ENCODE data around the gene MYPOP. TPM values are rescaled to one million over a fixed set of nuclear protein-coding genes. Genes with fewer than 3 reads are reported as not detected.
A peak's percentile ranks its signal among the peaks of the same experiment; 100 is the strongest.

The MYPOP gene
- total and polyA plus RNA-seq, 9 of the 15 experiments (the other 6 are each of a cell fraction or from before 2014, with no cell fraction given), result 0.32 to 7.6 (median 1.6) TPM

GRCh38 chr19:45899919-45900589 lies 2.4 kb downstream of the MYPOP start:
- POLR2A ChIA-PET, result interaction anchor here (1.7 kb wide), 1 partner anchor 12 kb away, joined by 4 read pairs; no protein-coding TSS in a partner anchor
- FAIRE-seq (no peak), ATAC-seq (no peak), DNase-seq (ENCODE audit: extremely low read depth in 1 of 4, low spot score in 3 of 4) (no peak)
- 93% methylated on average over 4 of the region's 4 CpGs for WGBS (ENCODE audit: insufficient coverage, low coverage, missing lambda C conversion rate)
- intact Hi-C loops (cut with micrococcal nuclease) (no loop called here), in situ Hi-C loops (cut with MboI) (no loop called here)
- H3K79me2 ChIP-seq (ENCODE audit: control insufficient read depth, insufficient read depth, low read length), result peaks cover 20% of the 10 kb centered on the region
- CTCF ChIA-PET (ENCODE audit: low intra/inter-chr PET ratio), result no interaction called here
- H3K4me1 ChIP-seq (replicated peaks in 1 of 2; ENCODE audit: control insufficient read depth in 2 of 2, insufficient read depth in 2 of 2, low read length in 2 of 2), result peaks cover 6 to 25% of the 10 kb centered on the region in 2 experiments; a peak in 4 of 5 replicates
- TSS peak; percentile 64 for BruUV-seq (replicated peaks)
- H3K4me3 ChIP-seq, result no peak overlapping the region
- no peak overlapping the region for H2AFZ ChIP-seq (ENCODE audit: low read depth, low read length)
- no peak overlapping the region for H3K4me2 ChIP-seq (ENCODE audit: insufficient read depth, low read length)
- TF ChIP-seq ZZZ3 (IDR thresholded peaks at IDR 0.05) (no peak), ZNF740 (CRISPR knock-in tag; IDR thresholded peaks at IDR 0.05) (peak; percentile 80; the same call in 1 of the 2 replicates), ZNF740 (tag; IDR thresholded peaks at IDR 0.05) (peak in 1 of 2 experiments; percentile 54; a peak in 1 of 4 replicates), POLR3A (IDR thresholded peaks at IDR 0.05; ENCODE audit: borderline replicate concordance, extremely low read depth, insufficient read depth, insufficient read length) (no peak), ZFP36 (IDR thresholded peaks at IDR 0.05; ENCODE audit: low read depth, low read length, partially characterized antibody) (peak; percentile 96), SMARCA5 (IDR thresholded peaks at IDR 0.05) (peak; percentile 91), SIN3A (IDR thresholded peaks at IDR 0.05; ENCODE audit: borderline replicate concordance in 2 of 2, control insufficient read depth in 1 of 2, low read depth in 2 of 2, low read length in 2 of 2) (no peak), KDM1A (IDR thresholded peaks at IDR 0.05) (peak; percentile 84 to 87), ZFX (CRISPR knock-in tag; IDR thresholded peaks at IDR 0.05) (no peak), ARNT (IDR thresholded peaks at IDR 0.05) (no peak), BCOR (IDR thresholded peaks at IDR 0.05) (peak; percentile 96), RBM25 (IDR thresholded peaks at IDR 0.05; ENCODE audit: low read depth, low read length, severe bottlenecking) (peak; percentile 99), CBX3 (IDR thresholded peaks at IDR 0.05; ENCODE audit: borderline replicate concordance in 1 of 2, low read length in 2 of 2) (peak in 1 of 2 experiments; percentile 19; a peak in 2 of 3 replicates), PTBP1 (IDR thresholded peaks at IDR 0.05; ENCODE audit: low read depth, low read length) (peak; percentile 57; the same call in 1 of the 2 replicates), HDAC2 (IDR thresholded peaks at IDR 0.05) (peak; percentile 54; the same call in 1 of the 2 replicates), EP400 (IDR thresholded peaks at IDR 0.05) (no peak), ZC3H8 (IDR thresholded peaks at IDR 0.05) (no peak), ADNP (tag; IDR thresholded peaks at IDR 0.05) (peak; percentile 43; the same call in 1 of the 2 replicates), SMARCC2 (IDR thresholded peaks at IDR 0.05; ENCODE audit: low read depth) (no peak), BRD9 (IDR thresholded peaks at IDR 0.05; ENCODE audit: low read depth, partially characterized antibody) (peak; percentile 52)
- H3K27me3 ChIP-seq (ENCODE audit: control insufficient read depth in 2 of 2, insufficient read depth in 2 of 2, low read length in 2 of 2), result no peaks in the 10 kb centered on the region
- H3K36me3 ChIP-seq (ENCODE audit: control insufficient read depth, insufficient read depth, low read length), result peaks cover 32% of the 10 kb centered on the region
- H3K27ac ChIP-seq (ENCODE audit: extremely low read depth, low read depth, low read length), result no peak overlapping the region
- no peaks in the 10 kb centered on the region for H4K20me1 ChIP-seq (replicated peaks; ENCODE audit: control insufficient read depth, insufficient read depth, low read length)
- H3K9me1 ChIP-seq (ENCODE audit: control insufficient read depth, insufficient read depth, low read length), result no peaks in the 10 kb centered on the region
- H3K9me3 ChIP-seq (replicated peaks; ENCODE audit: control insufficient read depth, insufficient read depth, low read depth, low read length), result no peaks in the 10 kb centered on the region
- no peak overlapping the region for H3K9ac ChIP-seq (ENCODE audit: insufficient read depth in 1 of 2, low read depth in 2 of 2, low read length in 2 of 2)
